Activated T-cell treated with anti-CD3 and anti-CD28 coated beads, Interleukin-2, amount 50 U/mL, for 24 hours (primary cell): Measurements from ENCODE around the gene FBXO28.

Source experiments
- DNase-seq: peaks from one replicate; pipeline ENCODE4 v3.0.0-alpha.2; 2020
- H3K27ac Mint-ChIP-seq: 2 replicates; pipeline ENCODE4 v1.8.0; 2020; ENCODE audit warnings: mild to moderate bottlenecking, mixed read lengths
- H3K27me3 Mint-ChIP-seq: 2 replicates; pipeline ENCODE4 v1.8.0; 2020; ENCODE audit warnings: mixed read lengths
- H3K36me3 Mint-ChIP-seq: 2 replicates; pipeline ENCODE4 v1.8.0; 2020; ENCODE audit warnings: low read depth, mixed read lengths
- H3K4me1 Mint-ChIP-seq: 2 replicates; pipeline ENCODE4 v1.8.0; 2020; ENCODE audit warnings: low read depth, mixed read lengths
- H3K4me3 Mint-ChIP-seq: 2 replicates; pipeline ENCODE4 v1.8.0; 2020; ENCODE audit warnings: mild to moderate bottlenecking, moderate library complexity, mixed read lengths
- H3K9me3 Mint-ChIP-seq: 2 replicates; pipeline ENCODE4 v1.8.0; 2020; ENCODE audit warnings: mixed read lengths

Gene FBXO28

GRCh38 chr1:224085421-224086108 is 28.3 kb upstream of the FBXO28 start:
- peaks cover 27% of the 10 kb centered on the region for H3K27me3 Mint-ChIP-seq
- no peaks in the 10 kb centered on the region for H3K36me3 Mint-ChIP-seq
- no peak overlapping the region for H3K27ac Mint-ChIP-seq
- H3K4me3 Mint-ChIP-seq, result no peak overlapping the region
- H3K9me3 Mint-ChIP-seq, result no peaks in the 10 kb centered on the region
- DNase-seq, result no peak
- no peaks in the 10 kb centered on the region for H3K4me1 Mint-ChIP-seq

DNA sequence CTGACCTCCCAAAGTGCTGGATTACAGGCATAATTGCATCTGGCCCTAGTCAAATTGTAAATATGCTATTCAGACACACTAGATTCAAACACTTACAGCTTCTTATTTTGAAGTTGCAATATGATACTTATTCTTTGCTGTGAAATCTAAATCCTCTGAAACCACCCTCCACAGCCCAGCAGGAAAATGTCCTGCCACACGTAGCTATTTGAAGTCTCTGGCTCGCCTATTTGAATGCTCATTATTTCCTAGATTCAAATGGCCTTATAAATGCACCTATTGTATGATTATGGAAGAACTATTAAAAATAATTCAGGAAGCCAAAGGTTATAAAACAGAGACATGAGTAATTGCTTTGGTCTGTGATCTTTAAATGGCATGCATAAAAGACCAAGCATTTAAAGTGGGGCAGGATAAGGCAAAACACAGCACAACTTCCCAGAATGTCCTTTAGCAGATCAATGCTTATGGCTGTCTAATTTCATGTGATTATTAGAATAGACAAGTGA is 26.6 kb upstream of the FBXO28 start:
- no peaks in the 10 kb centered on the region for H3K4me1 Mint-ChIP-seq
- peaks cover 30% of the 10 kb centered on the region for H3K27me3 Mint-ChIP-seq
- no peak overlapping the region for H3K27ac Mint-ChIP-seq
- H3K4me3 Mint-ChIP-seq, result no peak overlapping the region
- no peak for DNase-seq
- no peaks in the 10 kb centered on the region for H3K36me3 Mint-ChIP-seq
- H3K9me3 Mint-ChIP-seq, result no peaks in the 10 kb centered on the region

GRCh38 chr1:224089583-224089982 is 24.3 kb upstream of the FBXO28 start:
- no peaks in the 10 kb centered on the region for H3K9me3 Mint-ChIP-seq
- H3K36me3 Mint-ChIP-seq, result no peaks in the 10 kb centered on the region
- no peak overlapping the region for H3K27ac Mint-ChIP-seq
- no peak for DNase-seq
- peaks cover 30% of the 10 kb centered on the region for H3K27me3 Mint-ChIP-seq
- H3K4me1 Mint-ChIP-seq, result no peaks in the 10 kb centered on the region
- no peak overlapping the region for H3K4me3 Mint-ChIP-seq

- Mint-ChIP-seq H3K27me3 (peaks cover 30% of the 10 kb centered on the region), H3K4me1 (no peaks in the 10 kb centered on the region), H3K4me3 (no peak overlapping the region), H3K36me3 (no peaks in the 10 kb centered on the region), H3K9me3 (no peaks in the 10 kb centered on the region), H3K27ac (no peak overlapping the region)
- no peak for DNase-seq
Observed at GRCh38 chr1:224090116-224090515, 23.8 kb upstream of the FBXO28 start.

DNA sequence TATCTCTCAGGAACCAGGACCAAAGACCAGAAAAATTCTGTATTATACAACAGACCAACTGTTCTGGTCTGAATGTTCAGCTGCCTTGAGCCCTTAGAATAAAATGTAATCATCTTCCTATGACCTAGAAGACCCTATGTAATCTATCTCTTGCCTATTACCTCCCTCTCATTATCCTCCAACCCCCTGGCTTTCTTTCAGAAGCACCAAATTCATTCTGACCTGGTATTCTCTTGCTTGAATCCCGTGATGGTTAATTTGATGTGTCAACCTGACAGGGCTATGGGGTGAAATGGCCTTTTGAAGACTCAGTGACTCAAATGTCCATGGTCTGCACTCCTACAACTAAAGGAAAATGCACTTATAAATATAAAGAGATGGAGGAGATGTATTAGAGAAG is 21.8 kb upstream of the FBXO28 start:
- H3K36me3 Mint-ChIP-seq, result no peaks in the 10 kb centered on the region
- DNase-seq, result no peak

GRCh38 chr1:224092601-224093000 is 21.3 kb upstream of the FBXO28 start:
- Mint-ChIP-seq H3K27ac (no peak overlapping the region), H3K36me3 (no peaks in the 10 kb centered on the region), H3K9me3 (no peaks in the 10 kb centered on the region), H3K27me3 (peaks cover 29% of the 10 kb centered on the region), H3K4me1 (no peaks in the 10 kb centered on the region), H3K4me3 (no peak overlapping the region)
- no peak for DNase-seq

More for the DNA sequence above, 21.8 kb upstream of the FBXO28 start:
- H3K4me3 Mint-ChIP-seq, result no peak overlapping the region
- peaks cover 32% of the 10 kb centered on the region for H3K27me3 Mint-ChIP-seq
- no peaks in the 10 kb centered on the region for H3K4me1 Mint-ChIP-seq
- no peak overlapping the region for H3K27ac Mint-ChIP-seq
- no peaks in the 10 kb centered on the region for H3K9me3 Mint-ChIP-seq

DNA sequence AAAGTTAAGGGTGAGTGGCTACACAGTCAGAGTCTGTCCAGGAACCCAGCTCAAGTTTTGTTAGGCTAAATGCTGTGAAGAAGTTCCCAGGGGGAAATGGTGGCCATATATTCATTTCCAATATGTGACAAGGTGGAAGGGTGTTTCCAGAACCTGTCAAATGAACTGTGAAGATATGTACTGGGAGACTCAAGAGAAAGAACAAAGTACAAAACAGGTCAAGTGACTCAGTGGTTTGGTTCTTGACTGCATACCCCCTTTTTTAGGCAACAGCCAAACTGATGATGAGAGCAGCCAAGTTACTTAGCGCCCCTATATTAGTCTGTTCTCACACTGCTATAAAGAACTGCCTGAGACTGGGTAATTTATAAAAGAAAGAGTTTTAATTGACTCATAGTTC is 18.6 kb upstream of the FBXO28 start:
- DNase-seq, result no peak
- H3K27me3 Mint-ChIP-seq, result peaks cover 19% of the 10 kb centered on the region
- H3K4me1 Mint-ChIP-seq, result no peaks in the 10 kb centered on the region
- H3K27ac Mint-ChIP-seq, result no peak overlapping the region
- H3K4me3 Mint-ChIP-seq, result no peak overlapping the region
- no peaks in the 10 kb centered on the region for H3K36me3 Mint-ChIP-seq
- H3K9me3 Mint-ChIP-seq, result no peaks in the 10 kb centered on the region

DNA sequence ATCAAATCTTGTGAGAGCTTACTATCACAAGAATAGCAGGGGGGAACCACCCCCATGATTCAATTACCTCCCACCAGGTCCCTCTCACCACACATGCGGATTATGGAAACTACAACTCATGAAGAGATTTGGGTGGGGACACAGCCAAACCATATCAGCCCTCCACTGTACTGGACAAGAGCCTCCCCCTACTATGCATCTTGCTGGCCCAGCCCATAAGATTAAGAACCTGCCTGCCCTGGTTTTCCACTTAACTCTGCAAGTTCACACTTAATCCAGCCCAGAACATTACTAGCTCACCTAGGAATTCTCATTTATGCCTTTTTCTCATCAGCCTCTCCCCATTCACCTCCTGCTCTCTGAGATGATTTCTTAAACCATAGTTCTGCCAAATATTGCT is 18.0 kb upstream of the FBXO28 start:
- Mint-ChIP-seq H3K4me1 (no peaks in the 10 kb centered on the region), H3K4me3 (no peak overlapping the region), H3K27ac (no peak overlapping the region), H3K27me3 (peaks cover 18% of the 10 kb centered on the region), H3K36me3 (no peaks in the 10 kb centered on the region), H3K9me3 (no peaks in the 10 kb centered on the region)
- DNase-seq, result no peak

GRCh38 chr1:224096773-224097172 is 17.1 kb upstream of the FBXO28 start:
- Mint-ChIP-seq H3K27me3 (peaks cover 15% of the 10 kb centered on the region), H3K4me3 (no peak overlapping the region), H3K4me1 (no peaks in the 10 kb centered on the region), H3K36me3 (no peaks in the 10 kb centered on the region), H3K9me3 (no peaks in the 10 kb centered on the region), H3K27ac (no peak overlapping the region)
- DNase-seq, result no peak

DNA sequence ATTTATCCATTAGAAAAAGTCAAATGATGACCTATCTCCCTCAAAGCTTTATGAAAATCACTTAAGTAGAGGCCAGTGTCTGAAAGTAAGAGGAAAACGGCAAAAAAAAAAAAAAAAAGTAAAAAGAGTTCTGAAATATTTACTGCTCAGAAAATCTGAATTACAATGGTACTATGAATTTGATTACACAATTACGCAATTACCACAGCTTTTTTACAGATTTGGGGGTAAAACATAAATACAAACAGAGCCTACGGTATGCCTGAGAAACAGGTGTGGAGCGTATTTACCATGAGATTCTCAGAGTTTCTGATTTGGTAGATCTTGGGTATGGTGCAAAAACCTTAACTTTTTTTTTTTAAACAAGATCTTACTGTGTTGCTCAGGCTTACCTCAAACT is 15.9 kb upstream of the FBXO28 start:
- no peaks in the 10 kb centered on the region for H3K9me3 Mint-ChIP-seq
- no peak overlapping the region for H3K27ac Mint-ChIP-seq
- DNase-seq, result no peak
- H3K4me3 Mint-ChIP-seq, result no peak overlapping the region
- H3K27me3 Mint-ChIP-seq, result peaks cover 15% of the 10 kb centered on the region
- H3K36me3 Mint-ChIP-seq, result no peaks in the 10 kb centered on the region
- H3K4me1 Mint-ChIP-seq, result no peaks in the 10 kb centered on the region

DNA sequence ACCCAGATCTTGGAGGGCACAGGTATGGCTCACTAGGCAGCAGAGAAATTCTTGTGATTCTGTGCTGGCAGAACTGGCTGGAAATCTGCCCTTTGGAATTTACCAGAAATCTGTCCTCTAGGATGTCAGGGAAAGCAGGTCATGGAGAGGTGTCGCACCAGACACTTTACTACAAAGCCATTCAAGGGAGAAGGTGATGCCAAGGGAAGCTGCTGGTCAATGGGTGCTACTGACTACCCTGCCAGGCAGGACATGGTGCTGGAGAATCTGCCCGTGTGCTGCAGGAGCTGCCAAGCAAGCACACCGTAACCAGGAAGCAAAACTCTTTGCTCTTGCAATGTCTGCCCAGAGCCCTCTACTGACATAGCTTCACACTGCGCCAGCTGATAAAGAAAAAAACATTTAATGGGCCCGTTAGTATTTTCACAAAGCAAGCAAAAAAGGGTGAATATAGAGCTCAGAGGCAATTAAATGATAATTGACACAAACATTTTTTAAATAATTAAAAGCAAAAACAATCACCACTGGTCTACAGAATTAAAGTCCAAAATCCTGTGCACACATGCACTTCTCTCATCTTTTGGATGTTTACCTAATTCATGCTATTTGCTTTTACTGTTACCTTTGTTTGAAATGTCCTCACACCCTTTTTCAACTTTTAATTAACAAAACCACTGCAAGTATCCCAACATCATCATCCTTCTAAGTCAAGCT is 7.2 kb upstream of the FBXO28 start:
- no peak overlapping the region for H3K4me3 Mint-ChIP-seq
- no peaks in the 10 kb centered on the region for H3K9me3 Mint-ChIP-seq
- peaks cover 3% of the 10 kb centered on the region for H3K4me1 Mint-ChIP-seq
- DNase-seq, result no peak
- no peak overlapping the region for H3K27ac Mint-ChIP-seq
- H3K36me3 Mint-ChIP-seq, result no peaks in the 10 kb centered on the region
- H3K27me3 Mint-ChIP-seq, result peaks cover 13% of the 10 kb centered on the region

GRCh38 chr1:224107282-224107625 is 6.7 kb upstream of the FBXO28 start:
- H3K27me3 Mint-ChIP-seq, result peaks cover 13% of the 10 kb centered on the region
- no peak for DNase-seq
- no peak overlapping the region for H3K27ac Mint-ChIP-seq
- H3K4me3 Mint-ChIP-seq, result no peak overlapping the region
- no peaks in the 10 kb centered on the region for H3K9me3 Mint-ChIP-seq
- no peaks in the 10 kb centered on the region for H3K36me3 Mint-ChIP-seq
- peaks cover 3% of the 10 kb centered on the region for H3K4me1 Mint-ChIP-seq

DNA sequence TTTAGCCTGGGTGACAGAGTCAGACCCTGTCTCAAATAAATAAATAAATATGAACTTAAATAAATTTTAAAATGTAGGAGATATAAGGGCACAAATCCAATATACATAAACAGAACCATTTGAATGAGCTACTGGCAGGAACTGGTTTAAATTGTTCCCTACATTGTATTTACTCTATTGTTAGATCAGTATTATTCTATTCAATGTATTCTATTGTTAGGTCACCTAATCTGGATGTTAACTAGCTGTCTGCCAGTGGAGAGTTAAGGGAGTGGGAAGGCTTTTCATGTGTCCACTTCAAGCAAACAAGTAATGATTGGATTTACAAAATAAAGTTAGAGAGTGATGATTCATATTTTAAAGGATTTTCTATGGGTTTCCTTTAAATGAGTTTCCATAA is 4.9 kb upstream of the FBXO28 start:
- H3K4me3 Mint-ChIP-seq, result no peak overlapping the region
- no peaks in the 10 kb centered on the region for H3K9me3 Mint-ChIP-seq
- peaks cover 8% of the 10 kb centered on the region for H3K27me3 Mint-ChIP-seq
- H3K4me1 Mint-ChIP-seq, result peaks cover 8% of the 10 kb centered on the region
- DNase-seq, result no peak
- no peaks in the 10 kb centered on the region for H3K36me3 Mint-ChIP-seq
- H3K27ac Mint-ChIP-seq, result no peak overlapping the region

GRCh38 chr1:224109981-224110380 is 3.9 kb upstream of the FBXO28 start:
- H3K27me3 Mint-ChIP-seq, result peaks cover 8% of the 10 kb centered on the region
- peaks cover 9% of the 10 kb centered on the region for H3K4me1 Mint-ChIP-seq
- peaks cover 6% of the 10 kb centered on the region for H3K36me3 Mint-ChIP-seq
- no peak for DNase-seq
- no peak overlapping the region for H3K27ac Mint-ChIP-seq
- H3K4me3 Mint-ChIP-seq, result no peak overlapping the region
- no peaks in the 10 kb centered on the region for H3K9me3 Mint-ChIP-seq

DNA sequence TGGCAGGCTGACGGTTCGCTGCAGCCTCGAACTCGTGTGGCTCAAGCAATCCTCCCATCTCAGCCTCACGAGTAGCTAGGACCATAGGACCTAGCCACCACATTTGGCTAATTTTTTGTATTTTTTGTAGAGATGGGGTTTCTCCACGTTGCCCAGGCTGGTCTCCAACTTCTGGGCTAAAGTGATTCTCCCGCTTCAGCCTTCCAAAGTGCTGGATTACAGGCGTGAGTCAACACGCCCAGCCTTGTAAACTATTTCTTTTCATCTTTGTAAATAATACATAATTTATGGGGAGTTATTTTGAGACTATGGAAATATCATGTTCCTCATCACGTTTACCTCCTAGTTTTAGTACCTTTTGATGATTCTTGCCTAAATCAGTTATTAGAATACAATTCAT is 906 bp upstream of the FBXO28 start:
- peaks cover 26% of the 10 kb centered on the region for H3K4me1 Mint-ChIP-seq
- H3K36me3 Mint-ChIP-seq, result peaks cover 19% of the 10 kb centered on the region
- no peaks in the 10 kb centered on the region for H3K9me3 Mint-ChIP-seq
- peaks cover 6% of the 10 kb centered on the region for H3K27me3 Mint-ChIP-seq
- no peak for DNase-seq
- H3K4me3 Mint-ChIP-seq, result no peak overlapping the region
- H3K27ac Mint-ChIP-seq, result no peak overlapping the region
